ENCODE data around the gene VENTX. TPM values are rescaled to one million over a fixed set of nuclear protein-coding genes. Genes with fewer than 3 reads are reported as not detected.

VENTX gene
- total RNA-seq, 1 experiment from 2014 or later: not detected

DNA sequence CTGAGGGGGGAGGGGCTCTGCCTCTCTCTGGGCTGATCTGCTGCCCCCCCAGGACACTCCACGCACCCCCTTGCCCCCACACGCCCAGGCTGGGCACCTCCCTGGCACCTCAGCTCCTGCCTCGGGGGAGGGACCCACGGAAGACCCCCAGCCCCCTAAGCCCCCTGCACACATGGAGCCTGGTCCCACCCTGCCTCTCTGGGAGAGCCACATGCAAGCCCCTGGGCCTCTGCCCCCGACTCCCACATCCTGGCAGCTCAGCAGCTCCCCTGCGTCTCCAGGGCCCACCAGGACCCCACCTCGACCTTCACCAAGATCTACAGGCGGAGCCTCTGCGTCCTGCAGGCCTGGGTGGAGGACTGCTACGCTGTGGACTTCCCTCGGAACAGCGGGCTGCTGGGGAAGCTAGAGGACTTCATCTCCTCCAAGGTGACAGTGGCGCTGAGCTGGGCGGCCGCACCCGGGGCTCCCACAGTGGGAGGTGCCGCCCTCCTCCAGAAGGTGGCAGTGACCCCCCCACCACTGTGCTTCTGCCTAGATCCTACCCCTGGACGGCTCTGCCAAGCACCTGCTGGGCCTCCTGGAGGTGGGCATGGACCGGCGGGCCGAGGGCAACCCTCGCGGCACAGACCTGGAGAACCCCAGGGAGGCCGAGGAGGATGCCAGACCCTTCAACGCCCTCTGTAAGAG is 26.4 kb upstream of the VENTX start:
- CTCF ChIA-PET: no interaction called here
- RAD21 ChIA-PET (ENCODE audit: low non-redundant PET in 1 of 2, low total read pairs in 2 of 2, uncharacterized antibody in 2 of 2, unreplicated experiment in 2 of 2): no interaction called here
- no peaks in the 10 kb centered on the region for H3K4me1 ChIP-seq (ENCODE audit: control insufficient read depth in 1 of 2, insufficient read depth in 2 of 2, low read length in 2 of 2)
- no peak for ATAC-seq
- no peak for DNase-seq (ENCODE audit: low read depth, low spot score)
- BruUV-seq (replicated peaks): no TSS peak
- no peak for TF ChIP-seq ZFX (IDR thresholded peaks at IDR 0.05)
- no peak for TF ChIP-seq TCF7L2 (IDR thresholded peaks at IDR 0.05; ENCODE audit: borderline replicate concordance, extremely low read depth, insufficient read depth, insufficient read length)
- no peak for TF ChIP-seq SRF (IDR thresholded peaks at IDR 0.05; ENCODE audit: low read depth)
- TF ChIP-seq, protein P1, sequence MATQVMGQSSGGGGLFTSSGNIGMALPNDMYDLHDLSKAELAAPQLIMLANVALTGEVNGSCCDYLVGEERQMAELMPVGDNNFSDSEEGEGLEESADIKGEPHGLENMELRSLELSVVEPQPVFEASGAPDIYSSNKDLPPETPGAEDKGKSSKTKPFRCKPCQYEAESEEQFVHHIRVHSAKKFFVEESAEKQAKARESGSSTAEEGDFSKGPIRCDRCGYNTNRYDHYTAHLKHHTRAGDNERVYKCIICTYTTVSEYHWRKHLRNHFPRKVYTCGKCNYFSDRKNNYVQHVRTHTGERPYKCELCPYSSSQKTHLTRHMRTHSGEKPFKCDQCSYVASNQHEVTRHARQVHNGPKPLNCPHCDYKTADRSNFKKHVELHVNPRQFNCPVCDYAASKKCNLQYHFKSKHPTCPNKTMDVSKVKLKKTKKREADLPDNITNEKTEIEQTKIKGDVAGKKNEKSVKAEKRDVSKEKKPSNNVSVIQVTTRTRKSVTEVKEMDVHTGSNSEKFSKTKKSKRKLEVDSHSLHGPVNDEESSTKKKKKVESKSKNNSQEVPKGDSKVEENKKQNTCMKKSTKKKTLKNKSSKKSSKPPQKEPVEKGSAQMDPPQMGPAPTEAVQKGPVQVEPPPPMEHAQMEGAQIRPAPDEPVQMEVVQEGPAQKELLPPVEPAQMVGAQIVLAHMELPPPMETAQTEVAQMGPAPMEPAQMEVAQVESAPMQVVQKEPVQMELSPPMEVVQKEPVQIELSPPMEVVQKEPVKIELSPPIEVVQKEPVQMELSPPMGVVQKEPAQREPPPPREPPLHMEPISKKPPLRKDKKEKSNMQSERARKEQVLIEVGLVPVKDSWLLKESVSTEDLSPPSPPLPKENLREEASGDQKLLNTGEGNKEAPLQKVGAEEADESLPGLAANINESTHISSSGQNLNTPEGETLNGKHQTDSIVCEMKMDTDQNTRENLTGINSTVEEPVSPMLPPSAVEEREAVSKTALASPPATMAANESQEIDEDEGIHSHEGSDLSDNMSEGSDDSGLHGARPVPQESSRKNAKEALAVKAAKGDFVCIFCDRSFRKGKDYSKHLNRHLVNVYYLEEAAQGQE (IDR thresholded peaks at IDR 0.05; ENCODE audit: low read depth): no peak
- no peak for TF ChIP-seq RAD21 (IDR thresholded peaks at IDR 0.05; ENCODE audit: low read depth)
- H3K9me3 ChIP-seq (ENCODE audit: control insufficient read depth in 1 of 2, insufficient read depth in 1 of 2, low read depth in 1 of 2, low read length in 2 of 2): no peaks in the 10 kb centered on the region
- intact Hi-C loops (cut with micrococcal nuclease): no loop called here
- H3K27me3 ChIP-seq (ENCODE audit: insufficient read depth, low read length): no peaks in the 10 kb centered on the region
- H3K27ac ChIP-seq (ENCODE audit: low read depth, low read length): no peak overlapping the region
- H3K9ac ChIP-seq (ENCODE audit: low read length): no peak overlapping the region
- no peak overlapping the region for H2AFZ ChIP-seq (ENCODE audit: low read depth, low read length, poor library complexity, severe bottlenecking)
- POLR2A ChIA-PET: no interaction called here
- H3K4me3 ChIP-seq (replicated peaks in 1 of 2; ENCODE audit: low read depth in 1 of 2, low read length in 2 of 2): no peak overlapping the region
- no peak overlapping the region for H3K4me2 ChIP-seq (ENCODE audit: low read length)
- no peaks in the 10 kb centered on the region for H3K9me2 ChIP-seq (ENCODE audit: insufficient read depth)
- no peaks in the 10 kb centered on the region for H3K79me2 ChIP-seq (ENCODE audit: insufficient read depth, low read length)
- H3K36me3 ChIP-seq (ENCODE audit: control insufficient read depth in 1 of 2, insufficient read depth in 2 of 2, low read length in 2 of 2): no peaks in the 10 kb centered on the region
- no peaks in the 10 kb centered on the region for H4K20me1 ChIP-seq (ENCODE audit: insufficient read depth)

Data from HCT116 (cell line).